ENCODE measurements around the gene SEMA3B.
"Not testable (repeated sequence)": the region's sequence is repeated elsewhere in the genome, so short reads cannot be mapped to it uniquely, and the experiment has no call there.

Gene SEMA3B

GRCh38 chr3:50268703-50269451 lies at the start of gene SEMA3B:
SEMA3B (plus strand) TSS chr3:50269147; CDS start chr3:50269241, 94 bp downstream.
- DNase-seq (ENCODE audit: low read depth) = no peak

GRCh38 chr3:50219285-50219684 lies 49.7 kb upstream of the SEMA3B start:
- no peak for DNase-seq (ENCODE audit: low read depth)

GRCh38 chr3:50220109-50220508 lies 48.8 kb upstream of the SEMA3B start:
- DNase-seq (ENCODE audit: low read depth) = no peak

GRCh38 chr3:50221051-50221410 lies 47.9 kb upstream of the SEMA3B start:
- no peak for DNase-seq (ENCODE audit: low read depth)

GRCh38 chr3:50221411-50222168 lies 47.4 kb upstream of the SEMA3B start:
- DNase-seq (ENCODE audit: low read depth) = no peak

GRCh38 chr3:50222169-50222528 lies 46.8 kb upstream of the SEMA3B start:
- DNase-seq (ENCODE audit: low read depth) = no peak

DNA sequence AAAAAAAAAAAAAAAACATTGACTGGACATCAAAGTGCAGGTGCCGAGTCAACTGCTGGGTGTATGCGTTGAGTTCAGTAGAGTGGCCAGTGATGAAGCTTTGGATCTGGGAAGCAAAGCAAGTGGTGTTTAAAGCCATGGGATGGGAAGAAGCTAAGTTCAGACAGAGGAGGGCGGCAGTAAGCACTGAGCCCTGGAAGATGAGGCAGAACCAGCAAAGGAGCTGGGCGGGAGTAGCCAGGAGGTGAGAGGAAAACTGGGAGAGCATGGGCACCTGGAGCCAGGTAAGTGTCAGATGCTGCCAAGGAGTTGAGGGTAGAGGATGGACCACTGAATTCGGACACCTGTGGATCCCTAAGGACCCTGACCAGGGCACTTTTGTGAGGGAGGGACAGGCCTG lies 44.3 kb upstream of the SEMA3B start:
- no peak for DNase-seq (ENCODE audit: low read depth)

DNA sequence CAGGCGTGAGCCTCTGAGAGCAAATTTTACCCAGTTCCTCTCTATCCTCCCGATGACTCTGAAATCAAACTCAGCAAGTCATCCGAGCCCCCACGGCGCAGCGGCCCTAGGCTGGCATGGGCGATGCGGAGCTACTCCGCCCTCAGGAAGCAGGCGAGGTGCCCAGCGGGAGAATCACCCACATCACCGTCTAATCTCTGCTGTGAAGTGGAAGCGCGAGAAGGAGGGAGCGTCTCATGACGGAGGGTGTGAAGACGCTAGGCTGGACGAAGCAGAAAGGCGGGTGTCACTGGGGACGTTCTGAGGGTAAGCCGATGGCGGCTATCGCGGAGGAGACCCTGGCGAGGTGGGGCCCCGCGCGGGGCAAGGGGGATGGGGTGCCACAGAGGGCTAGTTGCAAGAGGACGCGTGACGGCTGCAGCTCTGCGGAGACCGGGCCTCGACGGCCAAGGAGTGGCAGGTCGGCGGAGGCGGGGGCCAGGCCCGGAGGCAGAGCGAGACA lies 42.0 kb upstream of the SEMA3B start:
- no peak for DNase-seq (ENCODE audit: low read depth)

DNA sequence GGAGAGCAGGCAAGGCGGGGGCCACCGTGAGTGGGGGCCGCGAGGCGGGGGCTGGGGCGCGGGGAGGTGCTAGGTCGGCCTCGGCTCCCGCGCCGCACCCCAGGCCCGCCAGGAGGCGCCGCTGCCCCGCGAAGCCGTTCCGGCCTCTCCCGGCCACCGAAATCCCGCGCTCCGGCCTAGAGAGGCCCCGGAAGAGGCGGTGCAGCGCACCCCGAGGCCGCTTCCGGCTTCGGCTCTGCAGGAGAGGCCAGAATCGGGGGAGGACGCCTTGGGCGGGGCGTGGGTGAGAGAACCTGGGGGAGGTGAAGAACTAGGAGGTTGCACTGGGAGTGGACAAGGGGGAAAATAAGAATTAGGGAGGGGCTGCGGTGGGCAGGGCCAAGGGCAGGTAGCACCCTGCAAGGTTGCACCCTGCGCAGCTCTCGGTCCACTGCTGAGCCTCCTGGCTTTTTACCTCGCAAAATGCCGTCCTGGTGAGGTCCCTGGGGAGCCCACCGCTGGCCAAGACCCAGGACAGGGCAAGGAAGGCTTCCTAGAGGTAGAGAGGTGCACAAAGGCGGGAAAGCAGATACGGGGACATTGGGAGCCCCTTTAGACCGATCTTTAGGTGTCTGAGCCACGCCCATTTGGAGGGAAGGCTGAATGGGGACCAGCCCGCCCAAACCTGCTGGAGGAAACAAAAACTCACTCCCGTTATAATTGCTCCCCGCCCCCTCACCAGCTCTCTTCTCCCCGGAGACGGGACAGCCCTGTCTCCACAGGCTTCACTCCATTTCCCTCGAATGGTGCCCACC lies 41.4 kb upstream of the SEMA3B start:
- peak; percentile 76 for DNase-seq (ENCODE audit: low read depth)

- DNase-seq (ENCODE audit: low read depth) = not testable (repeated sequence)
These were observed 40.7 kb upstream of the SEMA3B start for GRCh38 chr3:50228184-50228763.

DNA sequence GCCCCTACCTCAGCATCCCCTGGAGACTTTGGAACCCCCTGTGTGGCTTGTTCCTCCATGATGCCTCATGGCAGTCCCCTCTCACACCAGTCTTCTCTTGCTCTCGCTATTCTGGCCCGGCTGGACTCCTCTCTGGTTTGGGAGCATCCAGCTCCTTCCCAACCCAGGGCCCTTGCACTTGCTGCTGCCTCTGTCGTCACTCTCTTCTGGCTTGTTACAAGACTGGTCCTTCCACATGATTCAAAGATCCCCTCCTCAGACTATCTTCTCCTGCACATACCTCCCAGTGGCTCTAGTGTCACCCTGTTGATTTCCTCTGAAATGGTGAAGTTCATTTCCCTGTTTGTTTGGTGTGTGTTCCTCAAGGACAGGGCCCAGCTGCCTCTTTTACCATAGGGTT lies 39.5 kb upstream of the SEMA3B start:
- DNase-seq (ENCODE audit: low read depth) = no peak

GRCh38 chr3:50230104-50230793 lies 38.7 kb upstream of the SEMA3B start:
- no peak for DNase-seq (ENCODE audit: low read depth)

DNA sequence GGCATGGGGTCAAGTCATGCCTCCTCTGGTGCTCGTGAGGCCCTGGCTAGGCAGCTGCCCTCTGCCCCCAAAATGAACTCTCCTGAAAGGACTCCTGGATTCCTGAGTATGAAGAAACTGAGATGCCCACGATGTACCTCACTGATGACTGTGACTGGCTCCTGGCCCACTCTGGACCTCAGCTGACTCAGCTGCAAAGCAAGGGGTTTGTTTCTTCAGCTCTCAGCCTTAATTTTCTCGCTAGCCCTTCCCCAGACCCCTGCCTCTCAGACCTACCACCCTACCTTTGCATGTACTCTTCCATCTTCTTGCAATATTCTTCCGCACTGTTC lies 38.2 kb upstream of the SEMA3B start:
- no peak for DNase-seq (ENCODE audit: low read depth)

GRCh38 chr3:50231581-50231980 lies 37.4 kb upstream of the SEMA3B start:
- no peak for DNase-seq (ENCODE audit: low read depth)

- DNase-seq (ENCODE audit: low read depth) = no peak
These were observed 36.6 kb upstream of the SEMA3B start for GRCh38 chr3:50232303-50232702.

DNA sequence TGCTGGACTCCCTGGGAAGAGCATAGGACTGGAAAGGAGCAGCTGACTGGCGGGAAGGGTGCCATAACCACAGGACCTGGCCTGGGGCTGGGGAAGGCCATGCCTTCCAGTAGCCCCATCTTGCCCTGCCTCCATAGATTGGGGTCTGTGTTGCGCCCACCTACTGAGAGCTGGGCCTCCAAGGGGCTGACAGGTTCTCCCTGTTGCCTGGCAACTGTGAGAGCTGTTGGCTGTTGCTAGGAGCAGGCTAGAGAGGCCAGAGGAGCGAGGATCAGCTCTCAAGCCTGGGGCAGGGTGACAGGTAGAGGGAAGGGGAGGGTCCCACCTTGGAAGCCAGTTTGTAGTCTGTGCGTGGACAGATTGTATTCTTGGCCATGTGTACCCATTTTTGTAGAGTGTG lies 35.8 kb upstream of the SEMA3B start:
- no peak for DNase-seq (ENCODE audit: low read depth)

GRCh38 chr3:50235716-50236483 lies 33.0 kb upstream of the SEMA3B start, which contains the start of gene GNAI2:
GNAI2 (plus strand) TSS chr3:50236204; CDS start chr3:50236336, 132 bp downstream.
- peak; percentile 96 for DNase-seq (ENCODE audit: low read depth)

GRCh38 chr3:50236484-50237132 lies 32.3 kb upstream of the SEMA3B start:
- no peak for DNase-seq (ENCODE audit: low read depth)

- no peak for DNase-seq (ENCODE audit: low read depth)
These were observed 31.8 kb upstream of the SEMA3B start for GRCh38 chr3:50237133-50237651.
